Prostate gland (tissue), 2 donors: ENCODE data around the gene POTEH.
"Not testable (repeated sequence)": the region's sequence is repeated elsewhere in the genome, so short reads cannot be mapped to it uniquely, and the experiment has no call there.

ENCODE experiments used
- POLR2A ChIP-seq: fragments of 450-650 bp; IDR thresholded peaks from one replicate; pipeline ENCODE4 v1.6.1; 2016; ENCODE audit warnings: antibody characterized with exemption, mild to moderate bottlenecking
- POLR2AphosphoS5 ChIP-seq: sonication (generic); formaldehyde crosslinking; IDR thresholded peaks from one replicate; pipeline ENCODE4 v1.6.1; 2017; ENCODE audit warnings: antibody characterized with exemption
- TF ChIP-seq, protein P1 (sequence below), 4 experiments: fragments of 200-600 bp in 2 of 4; fragments of 450-650 bp in 2 of 4; sonication (generic) in 2 of 4; IDR thresholded peaks; 1 replicate in 3 of 4; 2 replicates in 1 of 4; pipeline ENCODE4 v1.5.1; 2016 to 2019; ENCODE audit warnings: antibody characterized with exemption in 4 of 4, mild to moderate bottlenecking in 2 of 4, moderate library complexity in 2 of 4

DNA sequence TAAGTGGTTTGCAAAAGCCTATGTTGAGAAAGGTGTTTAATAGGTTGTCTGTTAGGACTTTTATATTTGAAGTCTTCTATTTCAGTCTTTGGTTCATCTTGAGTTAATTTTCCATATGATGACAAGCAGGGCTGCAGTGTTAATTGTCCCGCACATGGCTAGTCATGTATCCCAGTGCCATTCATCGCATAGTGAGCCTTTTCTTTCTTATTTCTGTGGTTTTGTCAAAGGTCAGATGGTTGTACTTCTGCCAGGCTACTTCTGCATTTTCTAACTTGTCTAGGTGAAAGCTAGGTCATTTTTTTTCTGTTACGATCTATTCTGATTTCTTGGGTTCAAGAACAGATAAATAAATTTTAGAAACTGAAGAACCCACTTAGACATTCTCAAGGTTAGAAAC is 5.7 kb upstream of the POTEH start:
- TF ChIP-seq, protein P1, sequence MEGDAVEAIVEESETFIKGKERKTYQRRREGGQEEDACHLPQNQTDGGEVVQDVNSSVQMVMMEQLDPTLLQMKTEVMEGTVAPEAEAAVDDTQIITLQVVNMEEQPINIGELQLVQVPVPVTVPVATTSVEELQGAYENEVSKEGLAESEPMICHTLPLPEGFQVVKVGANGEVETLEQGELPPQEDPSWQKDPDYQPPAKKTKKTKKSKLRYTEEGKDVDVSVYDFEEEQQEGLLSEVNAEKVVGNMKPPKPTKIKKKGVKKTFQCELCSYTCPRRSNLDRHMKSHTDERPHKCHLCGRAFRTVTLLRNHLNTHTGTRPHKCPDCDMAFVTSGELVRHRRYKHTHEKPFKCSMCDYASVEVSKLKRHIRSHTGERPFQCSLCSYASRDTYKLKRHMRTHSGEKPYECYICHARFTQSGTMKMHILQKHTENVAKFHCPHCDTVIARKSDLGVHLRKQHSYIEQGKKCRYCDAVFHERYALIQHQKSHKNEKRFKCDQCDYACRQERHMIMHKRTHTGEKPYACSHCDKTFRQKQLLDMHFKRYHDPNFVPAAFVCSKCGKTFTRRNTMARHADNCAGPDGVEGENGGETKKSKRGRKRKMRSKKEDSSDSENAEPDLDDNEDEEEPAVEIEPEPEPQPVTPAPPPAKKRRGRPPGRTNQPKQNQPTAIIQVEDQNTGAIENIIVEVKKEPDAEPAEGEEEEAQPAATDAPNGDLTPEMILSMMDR (IDR thresholded peaks at IDR 0.05): not testable (repeated sequence)
- TF ChIP-seq POLR2A, POLR2AphosphoS5: not testable (repeated sequence)
